ENCODE results near the gene TMEM87B. TPM values are rescaled to one million over a fixed set of nuclear protein-coding genes. Genes with fewer than 3 reads are reported as not detected.

Gene TMEM87B
- total RNA-seq, 1 donor = 40.2 TPM

GRCh38 chr2:112148477-112148876 lies 93.4 kb downstream of the TMEM87B start:
- no peak overlapping the region for H3K4me3 ChIP-seq (ENCODE audit: low read depth, low read length)
- peak; percentile 30 for DNase-seq (ENCODE audit: low read depth)
- no peak for TF ChIP-seq CTCF (IDR thresholded peaks at IDR 0.05; ENCODE audit: insufficient read depth, low read length)

- TF ChIP-seq CTCF (IDR thresholded peaks at IDR 0.05; ENCODE audit: insufficient read depth, low read length) = no peak
- no peak for DNase-seq (ENCODE audit: low read depth)
- H3K4me3 ChIP-seq (ENCODE audit: low read depth, low read length) = no peak overlapping the region
Measured at GRCh38 chr2:112149194-112149593, 94.1 kb downstream of the TMEM87B start.

GRCh38 chr2:112149866-112150435 lies 94.9 kb downstream of the TMEM87B start:
- no peak for TF ChIP-seq CTCF (IDR thresholded peaks at IDR 0.05; ENCODE audit: insufficient read depth, low read length)
- H3K4me3 ChIP-seq (ENCODE audit: low read depth, low read length) = no peak overlapping the region
- DNase-seq (ENCODE audit: low read depth) = no peak

- no peak for TF ChIP-seq CTCF (IDR thresholded peaks at IDR 0.05; ENCODE audit: insufficient read depth, low read length)
- DNase-seq (ENCODE audit: low read depth) = peak; percentile 93
- no peak overlapping the region for H3K4me3 ChIP-seq (ENCODE audit: low read depth, low read length)
Measured at GRCh38 chr2:112150447-112150846, 95.4 kb downstream of the TMEM87B start.

GRCh38 chr2:112150851-112151250 lies 95.8 kb downstream of the TMEM87B start:
- TF ChIP-seq CTCF (IDR thresholded peaks at IDR 0.05; ENCODE audit: insufficient read depth, low read length) = no peak
- DNase-seq (ENCODE audit: low read depth) = no peak
- no peak overlapping the region for H3K4me3 ChIP-seq (ENCODE audit: low read depth, low read length)

GRCh38 chr2:112151271-112151670 lies 96.2 kb downstream of the TMEM87B start:
- no peak overlapping the region for H3K4me3 ChIP-seq (ENCODE audit: low read depth, low read length)
- DNase-seq (ENCODE audit: low read depth) = no peak
- no peak for TF ChIP-seq CTCF (IDR thresholded peaks at IDR 0.05; ENCODE audit: insufficient read depth, low read length)
